GM12878 (cell line): ENCODE results near the gene TIMP2. TPM values are rescaled to one million over a fixed set of nuclear protein-coding genes. Genes with fewer than 3 reads are reported as not detected.

Source experiments
- ATAC-seq: fragments of 200-7000 bp; cut with Tn5 transposase; 3 replicates; pipeline ENCODE4 v1.9.1; 2020; ENCODE audit warnings: mild to moderate bottlenecking, moderate library complexity
- BruUV-seq: library from RNA; stranded (reverse); fragments of 400-500 nt; replicated peaks from 2 replicates; lab custom pipeline; 2021; lab: Mats Ljungman, UMichigan
- CTCF ChIA-PET: fragments of 300-600 bp; sonication (Branson Sonifier 250); formaldehyde crosslinking; extraction: SDS; loops from one replicate; lab custom pipeline; 2021; ENCODE audit warnings: inconsistent platforms; lab: Yijun Ruan, JAX
- POLR2A ChIA-PET: fragments of 350-600 bp; formaldehyde crosslinking; extraction: SDS; loops from one replicate; lab custom pipeline; 2021; ENCODE audit warnings: inconsistent platforms; lab: Charles Lee
- RAD21 ChIA-PET: fragments of 300-600 bp; sonication (Branson Sonifier 250); formaldehyde crosslinking; loops from one replicate; lab custom pipeline; 2023; ENCODE audit warnings: antibody characterized with exemption; ENCODE audit not compliant: unreplicated experiment; lab: Charles Lee
- SMC1A ChIA-PET: fragments of 300-600 bp; sonication (Branson Sonifier 250); formaldehyde crosslinking; loops from one replicate; lab custom pipeline; 2023; ENCODE audit not compliant: unreplicated experiment, uncharacterized antibody; lab: Charles Lee
- DNase-seq: peaks from one replicate; pipeline ENCODE4 v3.0.0-alpha.2; 2011; ENCODE audit warnings: low read depth, low spot score
- FAIRE-seq: peaks from 3 replicates; lab custom pipeline; 2011; peaks lifted over from hg19 to GRCh38; lab: Jason Lieb, UNC
- H2AFZ ChIP-seq: 2 replicates; pipeline ENCODE4 v1.6.0; 2011; ENCODE audit warnings: low read depth, low read length, control low read depth; ENCODE audit not compliant: control insufficient read depth
- H3K27ac ChIP-seq: 2 replicates; pipeline ENCODE4 v1.5.1; 2011; ENCODE audit warnings: control low read depth; ENCODE audit not compliant: control insufficient read depth, insufficient read depth
- H3K27me3 ChIP-seq, 2 experiments: replicated peaks in 1 of 2; 2 replicates each; pipeline versions ENCODE4 v1.6.0 to v1.6.1; 2011; ENCODE audit warnings: low read length in 1 of 2; ENCODE audit not compliant: control insufficient read depth in 2 of 2, insufficient read depth in 2 of 2
- H3K36me3 ChIP-seq, 2 experiments: 2 replicates each; pipeline ENCODE4 v1.5.1; 2011; ENCODE audit warnings: low read length in 1 of 2; ENCODE audit not compliant: control insufficient read depth in 2 of 2, insufficient read depth in 2 of 2
- H3K4me1 ChIP-seq: 2 replicates; pipeline ENCODE4 v1.6.1; 2011; ENCODE audit warnings: mild to moderate bottlenecking, low read length, moderate library complexity, mixed read lengths; ENCODE audit not compliant: control insufficient read depth, insufficient read depth
- H3K4me2 ChIP-seq: 2 replicates; pipeline ENCODE4 v1.6.0; 2011; ENCODE audit warnings: control low read depth; ENCODE audit not compliant: control insufficient read depth, insufficient read depth
- H3K4me3 ChIP-seq: fragments of 200-600 bp; sonication (generic); 2 replicates; pipeline ENCODE4 v1.5.1; 2016
- H3K79me2 ChIP-seq: 2 replicates; pipeline ENCODE4 v1.6.0; 2011; ENCODE audit warnings: low read length; ENCODE audit not compliant: control insufficient read depth, insufficient read depth
- H3K9ac ChIP-seq: 2 replicates; pipeline ENCODE4 v1.8.0; 2011; ENCODE audit warnings: low read length, control low read depth, mixed read lengths; ENCODE audit not compliant: control insufficient read depth, insufficient read depth
- H3K9me3 ChIP-seq: replicated peaks from 3 replicates; pipeline ENCODE4 v1.5.1; 2011; ENCODE audit warnings: mild to moderate bottlenecking, low read length; ENCODE audit not compliant: control insufficient read depth, insufficient read depth
- H4K20me1 ChIP-seq: 2 replicates; pipeline ENCODE4 v1.6.0; 2011; ENCODE audit not compliant: control insufficient read depth, insufficient read depth
- CBX3 ChIP-seq: fragments of 200-600 bp; sonication (generic); IDR thresholded peaks from 2 replicates; pipeline ENCODE4 v1.6.1; 2016; ENCODE audit warnings: low read depth, borderline replicate concordance
- CUX1 ChIP-seq: IDR thresholded peaks from 2 replicates; pipeline ENCODE4 v1.6.1; 2012; ENCODE audit warnings: improper control_type of control experiment, low read depth, low read length; ENCODE audit not compliant: insufficient replicate concordance
- DPF2 ChIP-seq: fragments of 450-650 bp; IDR thresholded peaks from 2 replicates; pipeline ENCODE4 v1.6.1; 2017; ENCODE audit warnings: mild to moderate bottlenecking
- ESRRA ChIP-seq: IDR thresholded peaks from 2 replicates; pipeline ENCODE4 v1.6.1; 2012; ENCODE audit warnings: mild to moderate bottlenecking, low read length, improper control_type of control experiment
- EZH2 ChIP-seq: IDR thresholded peaks from 2 replicates; pipeline ENCODE4 v1.6.1; 2012; ENCODE audit warnings: low read depth, mild to moderate bottlenecking, control low read depth, inconsistent platforms, low read length, borderline replicate concordance; ENCODE audit not compliant: control insufficient read depth
- FOXM1 ChIP-seq: IDR thresholded peaks from 2 replicates; pipeline ENCODE4 v1.6.1; 2012; ENCODE audit warnings: low read depth, mild to moderate bottlenecking, inconsistent platforms, low read length, moderate library complexity
- HDAC2 ChIP-seq: fragments of 200-600 bp; sonication (generic); IDR thresholded peaks from 2 replicates; pipeline ENCODE4 v1.6.1; 2017
- JUNB ChIP-seq: IDR thresholded peaks from 2 replicates; pipeline ENCODE4 v1.6.1; 2016; ENCODE audit warnings: antibody characterized with exemption, mild to moderate bottlenecking
- PKNOX1 ChIP-seq: fragments of 450-650 bp; IDR thresholded peaks from 2 replicates; pipeline ENCODE4 v1.6.1; 2016; ENCODE audit warnings: mild to moderate bottlenecking
- RBBP5 ChIP-seq: fragments of 200-600 bp; sonication (generic); conservative IDR thresholded peaks from 2 replicates; pipeline ENCODE4 v1.6.1; 2016
- SMAD1 ChIP-seq: fragments of 450-650 bp; IDR thresholded peaks from 2 replicates; pipeline ENCODE4 v1.6.1; 2018; ENCODE audit warnings: mild to moderate bottlenecking, low read depth; ENCODE audit not compliant: partially characterized antibody
- SUPT20H ChIP-seq: IDR thresholded peaks from 2 replicates; pipeline ENCODE4 v1.6.1; 2011; ENCODE audit warnings: low read depth, mild to moderate bottlenecking, low read length, moderate library complexity, borderline replicate concordance; ENCODE audit not compliant: control insufficient read depth
- WGBS: methylation state at CpG from one replicate; pipeline ENCODE4 v1.1.6; 2016; ENCODE audit warnings: low lambda C conversion rate; ENCODE audit not compliant: insufficient replicate concordance, insufficient coverage; ENCODE audit errors: missing lambda C conversion rate; 5-methylcytosine and 5-hydroxymethylcytosine counted together
- in situ Hi-C: fragments of 300-500 bp; cut with MboI; formaldehyde crosslinking; loops from 9 replicates; pipeline ENCODE4 v1.14.3; 2018; ENCODE audit warnings: mixed read lengths
- intact Hi-C: fragments of 100-400 bp; cut with micrococcal nuclease; formaldehyde crosslinking; loops from one replicate; pipeline ENCODE4 v1.14.2; 2022; ENCODE audit not compliant: unreplicated experiment
- polyA plus RNA-seq, 11 experiments: library from polyadenylated mRNA; depleted of rRNA in 4 of 11; unstranded in 6 of 11; stranded (reverse) in 5 of 11; fragments of >200 nt; fragmentation: Nextera tagmentation in 4 of 11; fragmentation: Illumina TruSeq in 1 of 11; extraction: Ambion mirVana in 4 of 11; extraction: Trizol in 1 of 11; gene quantifications; 1 replicate in 1 of 11; 2 replicates in 10 of 11; pipeline versions ENCODE4 v1.2.1 to v1.2.3, GENCODE V29; 2011 to 2016; ENCODE audit warnings: inconsistent platforms in 2 of 11, missing spikeins in 2 of 11, low read depth in 1 of 11
- total RNA-seq, 4 experiments: library from RNA; depleted of rRNA in 3 of 4; stranded (reverse); fragments of >200 nt in 3 of 4; fragmentation: Illumina TruSeq in 1 of 4; extraction: Trizol in 1 of 4; gene quantifications; 2 replicates each; pipeline versions ENCODE4 v1.2.1 to v1.2.3, GENCODE V29; 2013 to 2021

Gene TIMP2
- total and polyA plus RNA-seq, 10 of the 15 experiments (the other 5 are each of a cell fraction or from before 2014, with no cell fraction given): 0.03 to 0.41 (median 0.04) TPM; not detected in 7

GRCh38 chr17:78886954-78887353, 38.2 kb downstream of the TIMP2 start (continued):
- TF ChIP-seq PKNOX1: no peak
- no peak for TF ChIP-seq DPF2
- TF ChIP-seq JUNB: no peak
- TF ChIP-seq EZH2: no peak
- no peak for TF ChIP-seq RBBP5
- no peak for TF ChIP-seq ESRRA

GRCh38 chr17:78885956-78886355, 39.2 kb downstream of the TIMP2 start:
- BruUV-seq: no TSS peak
- Histone ChIP-seq H3K79me2 (no peaks in the 10 kb centered on the region), H3K36me3 (no peaks in the 10 kb centered on the region), H3K27ac (no peak overlapping the region), H3K9me3 (no peaks in the 10 kb centered on the region), H3K4me1 (peaks cover 35% of the 10 kb centered on the region), H2AFZ (no peak overlapping the region), H3K9ac (no peak overlapping the region), H3K4me3 (no peak overlapping the region), H3K27me3 (no peaks in the 10 kb centered on the region; a peak in 1 of 4 replicates), H4K20me1 (no peaks in the 10 kb centered on the region), H3K4me2 (no peak overlapping the region)
- no peak for FAIRE-seq
- ATAC-seq: no peak
- ChIA-PET SMC1A (no interaction called here), CTCF (interaction anchor here (1.0 kb wide), 1 partner anchor 8 kb away, joined by 3 read pairs; no protein-coding TSS in a partner anchor), POLR2A (no interaction called here), RAD21 (no interaction called here)
- in situ Hi-C loops: no loop called here
- WGBS: 9% methylated on average over 8 of the region's 8 CpGs
- TF ChIP-seq HDAC2: no peak
- TF ChIP-seq CUX1: no peak
- no peak for TF ChIP-seq FOXM1
- no peak for TF ChIP-seq SUPT20H
- TF ChIP-seq SMAD1: no peak
- no peak for TF ChIP-seq CBX3
- no peak for DNase-seq
- intact Hi-C loops: no loop called here
